CD4-positive, alpha-beta T cell (primary cell): Measurements from ENCODE around the gene MFAP4. TPM values are rescaled to one million over a fixed set of nuclear protein-coding genes. Genes with fewer than 3 reads are reported as not detected.

Experiments
- ATAC-seq: fragments of 200-7000 bp; cut with Tn5 transposase; one replicate; pipeline ENCODE4 v1.10.0; 2022; ENCODE audit warnings: mild to moderate bottlenecking; ENCODE audit not compliant: poor library complexity
- CTCF ChIA-PET: fragments of 350-600 bp; sonication (Branson Sonifier 250); formaldehyde crosslinking; loops from one replicate; lab custom pipeline; 2021; ENCODE audit warnings: antibody characterized with exemption, inconsistent platforms; lab: Charles Lee
- POLR2A ChIA-PET: fragments of 350-600 bp; sonication (Branson Sonifier 250); formaldehyde crosslinking; loops from one replicate; lab custom pipeline; 2021; ENCODE audit warnings: antibody characterized with exemption, inconsistent platforms; lab: Charles Lee
- DNase-seq, 14 experiments: peaks; one replicate each; pipeline ENCODE4 v3.0.0-alpha.2; 2013 to 2020; ENCODE audit warnings: mixed read lengths in 2 of 14
- H3K27ac ChIP-seq, 2 donors: one replicate each; pipeline versions ENCODE4 v1.5.1 to v1.7.0; 2013; ENCODE audit warnings: low read length in 2 of 2, low read depth in 1 of 2, mild to moderate bottlenecking in 1 of 2
- H3K27me3 ChIP-seq, 2 experiments: 1 replicate in 1 of 2; 2 replicates in 1 of 2; pipeline versions ENCODE4 v1.6.1 to v1.7.0; 2013; ENCODE audit warnings: low read length in 2 of 2, control low read depth in 1 of 2, mild to moderate bottlenecking in 1 of 2, moderate library complexity in 1 of 2; ENCODE audit not compliant: insufficient read depth in 2 of 2, control insufficient read depth in 1 of 2
- H3K36me3 ChIP-seq: one replicate; pipeline ENCODE4 v1.6.1; 2013; ENCODE audit warnings: low read length, control low read depth; ENCODE audit not compliant: insufficient read depth
- H3K4me1 ChIP-seq: one replicate; pipeline ENCODE4 v1.6.1; 2013; ENCODE audit warnings: low read length, control low read depth; ENCODE audit not compliant: insufficient read depth
- H3K4me3 ChIP-seq: one replicate; pipeline ENCODE4 v1.5.1; 2013; ENCODE audit warnings: mild to moderate bottlenecking, low read length, moderate library complexity
- H3K9me3 ChIP-seq, 2 experiments: 1 replicate in 1 of 2; 2 replicates in 1 of 2; pipeline versions ENCODE4 v1.6.1 to v1.7.0; 2013; ENCODE audit warnings: low read length in 2 of 2, mild to moderate bottlenecking in 2 of 2, control low read depth in 1 of 2, moderate library complexity in 1 of 2; ENCODE audit not compliant: control insufficient read depth in 1 of 2, insufficient read depth in 1 of 2
- H3K27ac Mint-ChIP-seq: one replicate; pipeline ENCODE4 v1.8.0; 2020; ENCODE audit warnings: mixed read lengths
- H3K27me3 Mint-ChIP-seq: one replicate; pipeline ENCODE4 v1.8.0; 2021; ENCODE audit warnings: mixed read lengths
- H3K36me3 Mint-ChIP-seq: one replicate; pipeline ENCODE4 v1.8.0; 2021; ENCODE audit warnings: low read depth, mixed read lengths
- H3K4me1 Mint-ChIP-seq: one replicate; pipeline ENCODE4 v1.8.0; 2021; ENCODE audit warnings: low read depth, mixed read lengths
- H3K4me3 Mint-ChIP-seq: one replicate; pipeline ENCODE4 v1.8.0; 2020; ENCODE audit warnings: mild to moderate bottlenecking, mixed read lengths
- H3K9me3 Mint-ChIP-seq: one replicate; pipeline ENCODE4 v1.8.0; 2020; ENCODE audit warnings: mixed read lengths
- CTCF ChIP-seq: fragments of 200-600 bp; IDR thresholded peaks from one replicate; pipeline ENCODE4 v1.8.0; 2022; ENCODE audit warnings: antibody characterized with exemption, mild to moderate bottlenecking
- intact Hi-C, 2 experiments: fragments of 100-400 bp; cut with DNase I in 1 of 2; cut with micrococcal nuclease in 1 of 2; formaldehyde crosslinking; loops; one replicate each; pipeline versions ENCODE4 v1.15.1 to v1.9.0; 2023 to 2025; cut with DNase I, micrococcal nuclease
- polyA plus RNA-seq, 2 donors: library from polyadenylated mRNA; unstranded; fragments of 120-200 nt; gene quantifications; one replicate each; pipeline ENCODE4 v1.2.1, GENCODE V29; 2013
- total RNA-seq, 174 experiments: library from RNA in 2 of 174; stranded (reverse) in 2 of 174; gene quantifications; one replicate each; pipeline ENCODE4 v1.2.3 and lab custom pipeline; 2021 to 2026

Gene MFAP4, protein sequence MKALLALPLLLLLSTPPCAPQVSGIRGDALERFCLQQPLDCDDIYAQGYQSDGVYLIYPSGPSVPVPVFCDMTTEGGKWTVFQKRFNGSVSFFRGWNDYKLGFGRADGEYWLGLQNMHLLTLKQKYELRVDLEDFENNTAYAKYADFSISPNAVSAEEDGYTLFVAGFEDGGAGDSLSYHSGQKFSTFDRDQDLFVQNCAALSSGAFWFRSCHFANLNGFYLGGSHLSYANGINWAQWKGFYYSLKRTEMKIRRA
- not detected for total RNA-seq
- 0.11 TPM for polyA plus RNA-seq (2013, experiment 1 of 2)
- polyA plus RNA-seq (2013, experiment 2 of 2): 7.6 TPM
- 0 to 0.20 (median 0) reads per million in 172 experiments for total RNA-seq (lab: John Stamatoyannopoulos, UW)

DNA sequence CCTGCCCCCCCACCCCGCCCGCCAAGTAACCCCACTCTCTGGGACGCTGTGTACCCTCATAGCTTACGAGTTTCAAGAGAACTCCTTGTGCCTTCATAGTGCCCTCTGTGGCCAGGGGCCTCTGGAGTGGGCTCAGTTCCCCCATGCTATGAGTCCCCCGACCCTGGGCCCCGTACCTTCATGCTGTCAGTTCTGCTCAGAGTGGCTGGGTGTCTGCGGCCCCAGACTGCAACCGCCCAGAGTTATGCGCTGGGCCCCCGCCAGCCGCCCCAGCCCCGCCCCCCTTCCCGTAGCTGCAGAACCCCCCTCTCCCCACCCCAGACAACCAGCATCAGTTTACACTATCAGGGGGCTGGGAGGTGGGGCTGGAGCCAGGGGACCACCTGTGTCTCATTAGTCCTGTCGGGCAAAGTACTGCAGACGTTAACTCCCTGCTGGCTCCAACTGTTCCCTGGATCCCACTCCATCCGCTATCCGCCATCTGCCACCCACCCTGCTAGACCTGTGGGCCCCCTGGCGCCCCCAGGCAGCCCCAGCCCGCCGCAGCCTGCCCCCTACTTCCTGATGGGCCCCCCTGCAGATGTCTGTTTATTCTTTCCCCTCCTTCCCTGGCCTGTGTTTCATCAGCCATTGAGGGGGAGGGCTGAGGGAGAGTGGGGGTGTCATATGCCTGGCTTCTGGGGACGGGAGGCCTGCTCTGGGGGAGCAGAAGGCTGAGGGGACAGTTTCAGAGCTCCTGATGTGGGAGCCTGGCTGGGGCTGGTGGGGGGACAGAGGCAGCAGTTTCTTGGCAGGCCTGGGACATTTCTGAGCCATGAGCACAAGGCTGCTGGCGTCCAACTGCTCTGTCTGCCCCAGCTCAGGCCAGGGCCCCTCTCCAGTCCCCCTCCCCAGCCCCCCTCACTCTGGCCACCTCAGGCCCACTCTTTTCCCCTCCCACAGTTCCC, at the start of gene MFAP4:
MFAP4 (minus strand) TSS at position 217 of the 947 bp plus-strand sequence; CDS start at position 182, 35 bp downstream.
- H3K27ac Mint-ChIP-seq: no peak within 1 kb of the TSS

GRCh38 chr17:19433727-19434340, 46.8 kb upstream of the MFAP4 start:
- POLR2A ChIA-PET: no interaction called here
- no peak for TF ChIP-seq CTCF
- DNase-seq: no peak

More for the DNA sequence above, at the start of gene MFAP4:
- Mint-ChIP-seq H3K36me3 (peaks cover 23% of the 10 kb centered on the region), H3K4me1 (no peaks in the 10 kb centered on the region), H3K4me3 (no peak within 1 kb of the TSS), H3K9me3 (no peaks in the 10 kb centered on the region), H3K27me3 (no peaks in the 10 kb centered on the region)
- TF ChIP-seq CTCF: no peak
- Histone ChIP-seq H3K9me3 (no peaks in the 10 kb centered on the region), H3K27me3 (no peaks in the 10 kb centered on the region), H3K4me3 (no peak within 1 kb of the TSS), H3K36me3 (peaks cover 14% of the 10 kb centered on the region), H3K4me1 (no peaks in the 10 kb centered on the region), H3K27ac (no peak within 1 kb of the TSS)
- ATAC-seq: no peak
- POLR2A ChIA-PET: no interaction called here
- DNase-seq: no peak
- CTCF ChIA-PET: no interaction called here
- intact Hi-C loops: no loop called here

DNA sequence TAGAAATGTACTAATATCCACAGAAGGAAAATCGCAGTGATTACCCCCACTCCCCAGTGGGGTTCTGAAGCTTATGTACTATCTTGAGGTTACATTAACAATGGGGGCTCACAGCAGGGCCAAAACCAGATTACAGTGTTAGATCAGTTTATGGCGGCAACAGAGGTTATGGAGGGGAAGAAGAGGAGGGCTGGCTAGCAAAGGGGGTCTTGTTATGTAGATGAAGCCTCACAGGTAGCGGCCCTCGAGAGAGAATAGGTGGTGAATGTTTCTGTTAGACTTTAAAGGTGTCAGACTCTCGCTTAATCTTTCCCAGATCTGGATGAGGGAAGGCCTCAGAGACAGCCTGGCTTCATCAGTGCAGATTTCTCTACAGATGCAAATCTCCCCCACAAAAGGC, 46.3 kb upstream of the MFAP4 start:
- POLR2A ChIA-PET: no interaction called here
- Histone ChIP-seq H3K27ac (no peak overlapping the region), H3K9me3 (no peaks in the 10 kb centered on the region), H3K36me3 (no peaks in the 10 kb centered on the region), H3K4me3 (no peak overlapping the region), H3K4me1 (no peaks in the 10 kb centered on the region), H3K27me3 (no peaks in the 10 kb centered on the region)
- CTCF ChIA-PET: interaction anchor here (1.8 kb wide), 1 partner anchor 70 kb away, joined by 4 read pairs; the partner anchor contains the start of gene B9D1
- Mint-ChIP-seq H3K27me3 (no peaks in the 10 kb centered on the region), H3K27ac (no peak overlapping the region), H3K36me3 (no peaks in the 10 kb centered on the region), H3K4me1 (no peaks in the 10 kb centered on the region), H3K4me3 (no peak overlapping the region), H3K9me3 (no peaks in the 10 kb centered on the region)
- no peak for ATAC-seq
- intact Hi-C loops: loop anchor here in 1 of 2 experiments (5.0 kb wide), 1 partner anchor 41 kb away; no protein-coding TSS in a partner anchor
- no peak for DNase-seq
- no peak for TF ChIP-seq CTCF

More at GRCh38 chr17:19433727-19434340, 46.8 kb upstream of the MFAP4 start:
- Histone ChIP-seq H3K4me3 (no peak overlapping the region), H3K27ac (no peak overlapping the region), H3K36me3 (no peaks in the 10 kb centered on the region), H3K4me1 (no peaks in the 10 kb centered on the region), H3K9me3 (no peaks in the 10 kb centered on the region), H3K27me3 (no peaks in the 10 kb centered on the region)
- ATAC-seq: no peak
- Mint-ChIP-seq H3K27me3 (no peaks in the 10 kb centered on the region), H3K36me3 (no peaks in the 10 kb centered on the region), H3K27ac (no peak overlapping the region), H3K4me3 (no peak overlapping the region), H3K4me1 (no peaks in the 10 kb centered on the region), H3K9me3 (no peaks in the 10 kb centered on the region)
- intact Hi-C loops: loop anchor here in 1 of 2 experiments (5.0 kb wide), 1 partner anchor 42 kb away; no protein-coding TSS in a partner anchor
- CTCF ChIA-PET: interaction anchor here (1.8 kb wide), 1 partner anchor 71 kb away, joined by 4 read pairs; the partner anchor contains the start of gene B9D1
